WTC11 (cell line): ENCODE results near the gene EXOC4. TPM values are rescaled to one million over a fixed set of nuclear protein-coding genes. Genes with fewer than 3 reads are reported as not detected.
A peak's percentile ranks its signal among the peaks of the same experiment; 100 is the strongest.

Source experiments
- ATAC-seq: fragments of 200-7000 bp; cut with Tn5 transposase; 2 replicates; pipeline ENCODE4 v1.10.0; 2021; ENCODE audit warnings: mild to moderate bottlenecking, moderate library complexity
- CTCF ChIA-PET: fragments of 300-600 bp; sonication (Branson Sonifier 250); formaldehyde crosslinking; loops from one replicate; lab custom pipeline; 2021; ENCODE audit warnings: antibody characterized with exemption; lab: Charles Lee
- POLR2A ChIA-PET: fragments of 350-600 bp; sonication (Branson Sonifier 250); formaldehyde crosslinking; loops from one replicate; lab custom pipeline; 2021; ENCODE audit warnings: antibody characterized with exemption; lab: Charles Lee
- DNase-seq: peaks from one replicate; pipeline ENCODE4 v3.0.0; 2021; ENCODE audit warnings: low spot score
- H3K27ac Mint-ChIP-seq: 2 replicates; pipeline ENCODE4 v1.8.0; 2021; ENCODE audit warnings: mixed read lengths
- H3K27me3 Mint-ChIP-seq: 2 replicates; pipeline ENCODE4 v1.8.0; 2021; ENCODE audit warnings: low read depth, mild to moderate bottlenecking, moderate library complexity, mixed read lengths
- H3K36me3 Mint-ChIP-seq: 2 replicates; pipeline ENCODE4 v1.8.0; 2021; ENCODE audit warnings: mixed read lengths
- H3K4me1 Mint-ChIP-seq: 2 replicates; pipeline ENCODE4 v1.8.0; 2022; ENCODE audit warnings: mixed read lengths
- H3K4me3 Mint-ChIP-seq: 2 replicates; pipeline ENCODE4 v1.8.0; 2021; ENCODE audit warnings: mild to moderate bottlenecking, moderate library complexity, mixed read lengths
- H3K9me3 Mint-ChIP-seq: 2 replicates; pipeline ENCODE4 v1.8.0; 2021; ENCODE audit warnings: mixed read lengths
- CBFB ChIP-seq: sonication (generic); formaldehyde crosslinking; IDR thresholded peaks from 2 replicates; pipeline ENCODE4 v1.8.1; 2022; ENCODE audit warnings: mild to moderate bottlenecking, low read depth, missing genetic modification reagents
- CREM ChIP-seq: sonication (generic); formaldehyde crosslinking; IDR thresholded peaks from 2 replicates; pipeline ENCODE4 v1.8.1; 2022; ENCODE audit warnings: mild to moderate bottlenecking, missing genetic modification reagents, moderate library complexity
- ELF4 ChIP-seq: sonication (generic); formaldehyde crosslinking; IDR thresholded peaks from 2 replicates; pipeline ENCODE4 v1.8.1; 2022; ENCODE audit warnings: low read depth, mild to moderate bottlenecking, moderate library complexity, missing genetic modification reagents
- ESRRA ChIP-seq: sonication (generic); formaldehyde crosslinking; IDR thresholded peaks from 2 replicates; pipeline ENCODE4 v1.8.1; 2022; ENCODE audit warnings: mild to moderate bottlenecking, missing genetic modification reagents, borderline replicate concordance
- IRF1 ChIP-seq: sonication (generic); formaldehyde crosslinking; IDR thresholded peaks from 2 replicates; pipeline ENCODE4 v1.8.0; 2023; ENCODE audit warnings: missing genetic modification reagents
- IRF2 ChIP-seq: sonication (generic); formaldehyde crosslinking; IDR thresholded peaks from 2 replicates; pipeline ENCODE4 v1.8.0; 2022; ENCODE audit warnings: low read depth, missing genetic modification reagents, borderline replicate concordance
- NR1H2 ChIP-seq: sonication (generic); formaldehyde crosslinking; IDR thresholded peaks from 2 replicates; pipeline ENCODE4 v1.9.0; 2021; ENCODE audit warnings: mild to moderate bottlenecking, moderate library complexity, missing genetic modification reagents
- SMAD4 ChIP-seq: sonication (generic); formaldehyde crosslinking; IDR thresholded peaks from 2 replicates; pipeline ENCODE4 v1.8.0; 2022; ENCODE audit warnings: mild to moderate bottlenecking, missing genetic modification reagents
- SOX15 ChIP-seq: fragments of 250-450 bp; sonication (Bioruptor Pico); IDR thresholded peaks from 2 replicates; pipeline ENCODE4 v1.9.0; 2021; ENCODE audit warnings: mild to moderate bottlenecking
- TCF7 ChIP-seq: sonication (generic); formaldehyde crosslinking; IDR thresholded peaks from 2 replicates; pipeline ENCODE4 v1.8.0; 2022; ENCODE audit warnings: mild to moderate bottlenecking, low read depth, missing genetic modification reagents, moderate library complexity
- ZNF232 ChIP-seq: sonication (generic); formaldehyde crosslinking; IDR thresholded peaks from 2 replicates; pipeline ENCODE4 v1.8.0; 2022; ENCODE audit warnings: mild to moderate bottlenecking, missing genetic modification reagents
- ZNF671 ChIP-seq: fragments of 250-450 bp; sonication (Bioruptor Pico); IDR thresholded peaks from 2 replicates; pipeline ENCODE4 v1.8.0; 2021; ENCODE audit warnings: mild to moderate bottlenecking
- total RNA-seq: library from RNA; stranded (reverse); gene quantifications from 3 replicates; pipeline ENCODE4 v1.2.3, GENCODE V29; 2021
- TF ChIP-seq, protein P1 (sequence below): sonication (generic); formaldehyde crosslinking; conservative IDR thresholded peaks from 2 replicates; pipeline ENCODE4 v1.8.1; 2023; ENCODE audit warnings: mild to moderate bottlenecking, low read depth, missing genetic modification reagents, moderate library complexity

The EXOC4 gene
- total RNA-seq, 1 experiment from 2014 or later = 62.0 TPM

GRCh38 chr7:133830081-133830480, 577.2 kb downstream of the EXOC4 start:
- Mint-ChIP-seq H3K27ac (no peak overlapping the region), H3K27me3 (no peaks in the 10 kb centered on the region), H3K4me3 (no peak overlapping the region), H3K9me3 (peaks cover 25% of the 10 kb centered on the region), H3K36me3 (peaks cover 17% of the 10 kb centered on the region), H3K4me1 (peaks cover 8% of the 10 kb centered on the region)
- ChIA-PET CTCF (no interaction called here), POLR2A (no interaction called here)
- DNase-seq = no peak
- no peak for TF ChIP-seq IRF1 (CRISPR knock-in tag)
- TF ChIP-seq SMAD4 (CRISPR knock-in tag) = no peak
- no peak for ATAC-seq

DNA sequence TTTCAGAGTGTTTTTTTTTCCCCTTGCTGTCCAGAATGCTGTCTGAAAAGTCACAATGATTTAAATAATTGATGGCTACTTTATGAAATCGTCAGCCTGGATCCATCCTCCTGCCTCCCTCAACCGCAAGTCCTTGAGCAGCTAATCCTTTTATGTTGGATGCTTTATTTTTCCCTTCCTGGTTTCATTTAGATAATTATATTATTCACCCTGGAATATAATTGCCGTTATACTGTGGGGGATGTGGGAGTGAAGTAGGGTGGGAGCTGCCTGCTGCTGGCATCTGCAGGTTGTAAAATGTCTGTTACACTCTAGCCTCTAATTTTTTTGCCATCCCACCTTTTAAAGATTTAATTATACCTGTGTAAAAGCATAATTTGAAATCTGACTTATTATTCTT, 583.8 kb downstream of the EXOC4 start:
- ATAC-seq = no peak
- no peak overlapping the region for H3K4me3 Mint-ChIP-seq
- H3K9me3 Mint-ChIP-seq = peaks cover 20% of the 10 kb centered on the region
- POLR2A ChIA-PET = no interaction called here
- peak overlapping the region; percentile 37; the same call in 1 of the 2 replicates for H3K27ac Mint-ChIP-seq
- CTCF ChIA-PET = interaction anchor here (2.0 kb wide), 1 partner anchor 18 kb away, joined by 7 read pairs; no protein-coding TSS in a partner anchor
- peaks cover 12% of the 10 kb centered on the region for H3K36me3 Mint-ChIP-seq
- no peaks in the 10 kb centered on the region for H3K27me3 Mint-ChIP-seq
- TF ChIP-seq ZNF232 = no peak
- no peak for TF ChIP-seq TCF7 (CRISPR knock-in tag)
- no peak for TF ChIP-seq NR1H2
- TF ChIP-seq, protein P1, sequence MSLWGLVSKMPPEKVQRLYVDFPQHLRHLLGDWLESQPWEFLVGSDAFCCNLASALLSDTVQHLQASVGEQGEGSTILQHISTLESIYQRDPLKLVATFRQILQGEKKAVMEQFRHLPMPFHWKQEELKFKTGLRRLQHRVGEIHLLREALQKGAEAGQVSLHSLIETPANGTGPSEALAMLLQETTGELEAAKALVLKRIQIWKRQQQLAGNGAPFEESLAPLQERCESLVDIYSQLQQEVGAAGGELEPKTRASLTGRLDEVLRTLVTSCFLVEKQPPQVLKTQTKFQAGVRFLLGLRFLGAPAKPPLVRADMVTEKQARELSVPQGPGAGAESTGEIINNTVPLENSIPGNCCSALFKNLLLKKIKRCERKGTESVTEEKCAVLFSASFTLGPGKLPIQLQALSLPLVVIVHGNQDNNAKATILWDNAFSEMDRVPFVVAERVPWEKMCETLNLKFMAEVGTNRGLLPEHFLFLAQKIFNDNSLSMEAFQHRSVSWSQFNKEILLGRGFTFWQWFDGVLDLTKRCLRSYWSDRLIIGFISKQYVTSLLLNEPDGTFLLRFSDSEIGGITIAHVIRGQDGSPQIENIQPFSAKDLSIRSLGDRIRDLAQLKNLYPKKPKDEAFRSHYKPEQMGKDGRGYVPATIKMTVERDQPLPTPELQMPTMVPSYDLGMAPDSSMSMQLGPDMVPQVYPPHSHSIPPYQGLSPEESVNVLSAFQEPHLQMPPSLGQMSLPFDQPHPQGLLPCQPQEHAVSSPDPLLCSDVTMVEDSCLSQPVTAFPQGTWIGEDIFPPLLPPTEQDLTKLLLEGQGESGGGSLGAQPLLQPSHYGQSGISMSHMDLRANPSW (CRISPR knock-in tag) = no peak
- H3K4me1 Mint-ChIP-seq = peaks cover 20% of the 10 kb centered on the region
- DNase-seq = no peak

- DNase-seq (no peak), ATAC-seq (no peak)
- CTCF ChIA-PET = interaction anchor here (2.0 kb wide), 1 partner anchor 17 kb away, joined by 7 read pairs; no protein-coding TSS in a partner anchor
- Mint-ChIP-seq H3K9me3 (peaks cover 15% of the 10 kb centered on the region), H3K27ac (no peak overlapping the region; the same call in 1 of the 2 replicates), H3K27me3 (no peaks in the 10 kb centered on the region), H3K36me3 (peaks cover 7% of the 10 kb centered on the region), H3K4me1 (peaks cover 20% of the 10 kb centered on the region), H3K4me3 (no peak overlapping the region)
- POLR2A ChIA-PET = no interaction called here
- TF ChIP-seq SOX15 = no peak
- no peak for TF ChIP-seq CREM (CRISPR knock-in tag)
- no peak for TF ChIP-seq TCF7 (CRISPR knock-in tag)
- TF ChIP-seq ESRRA (CRISPR knock-in tag) = no peak
Measured at GRCh38 chr7:133837224-133837623, 584.3 kb downstream of the EXOC4 start.

DNA sequence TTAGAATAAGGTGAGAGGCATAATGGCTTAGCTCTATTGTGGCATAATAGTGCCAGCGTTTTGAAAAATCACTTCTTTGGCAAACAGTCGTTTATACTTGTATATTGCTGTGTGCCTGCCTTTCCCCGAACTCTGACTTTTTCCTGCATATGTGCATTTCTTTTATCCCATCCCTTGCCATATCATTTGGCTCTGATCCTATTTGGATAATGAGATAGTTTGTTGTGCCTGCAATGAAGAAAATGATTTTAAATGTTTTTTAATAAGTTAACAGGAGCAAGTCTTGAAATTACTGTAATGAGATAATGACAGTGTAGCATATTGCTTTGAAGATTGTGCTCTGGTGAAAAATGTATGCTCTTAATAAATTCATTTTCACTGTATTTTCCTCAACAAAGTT, 586.2 kb downstream of the EXOC4 start:
- ChIA-PET POLR2A (no interaction called here), CTCF (no interaction called here)
- Mint-ChIP-seq H3K4me1 (peaks cover 19% of the 10 kb centered on the region), H3K27ac (no peak overlapping the region), H3K36me3 (peaks cover 3% of the 10 kb centered on the region), H3K27me3 (no peaks in the 10 kb centered on the region), H3K4me3 (no peak overlapping the region), H3K9me3 (peaks cover 14% of the 10 kb centered on the region)
- no peak for DNase-seq
- ATAC-seq = no peak
- TF ChIP-seq CBFB (no peak), ZNF671 (no peak), ELF4 (CRISPR knock-in tag) (no peak), IRF2 (no peak)
- TF ChIP-seq, protein P1 (CRISPR knock-in tag) = no peak
